ENCODE data around the gene ZG16B. TPM values are rescaled to one million over a fixed set of nuclear protein-coding genes. Genes with fewer than 3 reads are reported as not detected.

ZG16B gene
- total RNA-seq, 2 experiments from 2014 or later = 0.97 to 2.1 TPM

GRCh38 chr16:2785101-2785991, 44.8 kb upstream of the ZG16B start:
- peak; percentile 57 for TF ChIP-seq CTCF (IDR thresholded peaks at IDR 0.05)
- Mint-ChIP-seq H3K9me3 (no peaks in the 10 kb centered on the region), H3K4me3 (peak overlapping the region; percentile 84), H3K4me1 (ENCODE audit: low read depth) (peaks cover 10% of the 10 kb centered on the region), H3K27me3 (peaks cover 2% of the 10 kb centered on the region), H3K36me3 (ENCODE audit: low read depth) (no peaks in the 10 kb centered on the region), H3K27ac (peak overlapping the region; percentile 87)
- peak; percentile 68 for ATAC-seq
- CTCF ChIA-PET = interaction anchor here (0.7 to 2.4 kb wide), 7 partner anchors 10 to 135 kb away, joined by 3 to 7 read pairs (median 3); no protein-coding TSS in a partner anchor
- peak; percentile 61 for DNase-seq
- intact Hi-C loops (cut with micrococcal nuclease) = no loop called here
- POLR2A ChIA-PET = interaction anchor here (0.6 to 3.2 kb wide), 9 partner anchors 9 to 122 kb away, joined by 3 to 20 read pairs (median 3); no protein-coding TSS in a partner anchor

- ATAC-seq = no peak
- TF ChIP-seq CTCF (IDR thresholded peaks at IDR 0.05) = no peak
These were observed 43.9 kb upstream of the ZG16B start for GRCh38 chr16:2786061-2786825.

GRCh38 chr16:2786826-2787151, 43.3 kb upstream of the ZG16B start:
- no peak for TF ChIP-seq CTCF (IDR thresholded peaks at IDR 0.05)
- Mint-ChIP-seq H3K4me1 (ENCODE audit: low read depth) (peaks cover 7% of the 10 kb centered on the region), H3K4me3 (no peak overlapping the region), H3K9me3 (no peaks in the 10 kb centered on the region), H3K36me3 (ENCODE audit: low read depth) (no peaks in the 10 kb centered on the region), H3K27ac (no peak overlapping the region), H3K27me3 (peaks cover 2% of the 10 kb centered on the region)
- POLR2A ChIA-PET = no interaction called here
- DNase-seq = no peak
- intact Hi-C loops (cut with micrococcal nuclease) = no loop called here
- ATAC-seq = no peak
- CTCF ChIA-PET = no interaction called here

More at GRCh38 chr16:2786061-2786825, 43.9 kb upstream of the ZG16B start:
- no peak for DNase-seq
- H3K27ac Mint-ChIP-seq = no peak overlapping the region
- intact Hi-C loops (cut with micrococcal nuclease) = no loop called here
- peaks cover 7% of the 10 kb centered on the region for H3K4me1 Mint-ChIP-seq (ENCODE audit: low read depth)
- no peaks in the 10 kb centered on the region for H3K36me3 Mint-ChIP-seq (ENCODE audit: low read depth)
- ChIA-PET CTCF (interaction anchor here (1.1 to 2.4 kb wide), 3 partner anchors 11 to 37 kb away, joined by 3 to 7 read pairs (median 4); no protein-coding TSS in a partner anchor), POLR2A (interaction anchor here (0.6 to 1.0 kb wide), 2 partner anchors 19 to 123 kb away, joined by 3 read pairs; no protein-coding TSS in a partner anchor)
- H3K4me3 Mint-ChIP-seq = peak overlapping the region; percentile 56
- H3K9me3 Mint-ChIP-seq = no peaks in the 10 kb centered on the region
- H3K27me3 Mint-ChIP-seq = peaks cover 2% of the 10 kb centered on the region

GRCh38 chr16:2787406-2787805, 42.7 kb upstream of the ZG16B start, which contains the start of gene PRSS33:
Gene PRSS33 (minus strand): TSS chr16:2787560. CDS start chr16:2786547, 1,013 bp downstream.
- H3K4me3 Mint-ChIP-seq = peak within 1 kb of the TSS; percentile 56
- peaks cover 7% of the 10 kb centered on the region for H3K4me1 Mint-ChIP-seq (ENCODE audit: low read depth)
- ChIA-PET POLR2A (no interaction called here), CTCF (interaction anchor here (0.8 kb wide), 1 partner anchor 52 kb away, joined by 3 read pairs; no protein-coding TSS in a partner anchor)
- H3K27me3 Mint-ChIP-seq = peaks cover 2% of the 10 kb centered on the region
- intact Hi-C loops (cut with micrococcal nuclease) = no loop called here
- H3K36me3 Mint-ChIP-seq (ENCODE audit: low read depth) = no peaks in the 10 kb centered on the region
- DNase-seq (no peak), ATAC-seq (no peak)
- no peaks in the 10 kb centered on the region for H3K9me3 Mint-ChIP-seq
- no peak for TF ChIP-seq CTCF (IDR thresholded peaks at IDR 0.05)
- no peak within 1 kb of the TSS for H3K27ac Mint-ChIP-seq
